ENCODE data around the gene ZSWIM8. TPM values are rescaled to one million over a fixed set of nuclear protein-coding genes. Genes with fewer than 3 reads are reported as not detected.

The ZSWIM8 gene
- total RNA-seq, 1 experiment from 2014 or later, result 49.5 TPM

- Histone ChIP-seq H3K36me3 (ENCODE audit: insufficient read depth, low read length) (peaks cover 26% of the 10 kb centered on the region), H3K4me2 (ENCODE audit: low read depth, low read length, poor library complexity, severe bottlenecking) (peak overlapping the region; percentile 50)
Observed at GRCh38 chr10:73848821-73849489, 63.5 kb downstream of the ZSWIM8 start.

DNA sequence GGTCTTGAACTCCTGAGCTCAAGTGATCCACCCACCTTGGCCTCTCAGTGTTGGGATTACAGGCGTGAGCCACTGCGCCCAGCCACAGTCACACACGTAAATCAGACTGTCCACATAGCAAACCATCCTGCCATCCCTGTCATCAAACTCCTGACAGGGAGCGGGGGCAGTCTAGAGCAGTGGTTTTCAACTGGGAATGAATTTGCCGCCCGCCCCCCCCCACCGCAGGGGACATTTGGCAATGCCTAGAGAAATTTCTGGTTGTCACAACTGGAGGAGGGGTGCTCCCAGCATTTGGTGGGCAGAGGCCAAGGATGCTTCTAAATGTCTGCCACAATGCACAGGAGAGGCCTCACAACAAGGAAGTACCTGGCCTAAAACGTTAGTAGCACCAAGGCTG is 64.8 kb downstream of the ZSWIM8 start:
- no peak overlapping the region for H2AFZ ChIP-seq (ENCODE audit: low read length)
- H4K20me1 ChIP-seq (ENCODE audit: insufficient read depth, low read depth, low read length), result no peaks in the 10 kb centered on the region
- peaks cover 8% of the 10 kb centered on the region; the same call in 1 of the 2 replicates for H3K79me2 ChIP-seq (ENCODE audit: low read length)
- no peak overlapping the region for H3K9ac ChIP-seq (ENCODE audit: low read length)
- H3K27me3 ChIP-seq (ENCODE audit: low read length), result no peaks in the 10 kb centered on the region
- H3K4me2 ChIP-seq (ENCODE audit: low read depth, low read length, poor library complexity, severe bottlenecking), result no peak overlapping the region
- H3K36me3 ChIP-seq (ENCODE audit: insufficient read depth, low read length), result peaks cover 26% of the 10 kb centered on the region
- DNase-seq, result no peak
- no peak overlapping the region for H3K27ac ChIP-seq (ENCODE audit: low read length)
- no peaks in the 10 kb centered on the region for H3K9me3 ChIP-seq (ENCODE audit: low read length)
- peaks cover 8% of the 10 kb centered on the region for H3K4me1 ChIP-seq (ENCODE audit: low read length)
- H3K9me2 ChIP-seq (replicated peaks; ENCODE audit: insufficient read depth, low read length), result no peaks in the 10 kb centered on the region
- no peak overlapping the region for H3K4me3 ChIP-seq (ENCODE audit: low read length)

More at GRCh38 chr10:73848821-73849489, 63.5 kb downstream of the ZSWIM8 start:
- H3K9ac ChIP-seq (ENCODE audit: low read length), result peak overlapping the region; percentile 28
- peaks cover 8% of the 10 kb centered on the region for H3K4me1 ChIP-seq (ENCODE audit: low read length)
- no peaks in the 10 kb centered on the region for H3K9me2 ChIP-seq (replicated peaks; ENCODE audit: insufficient read depth, low read length)
- no peaks in the 10 kb centered on the region for H3K27me3 ChIP-seq (ENCODE audit: low read length)
- no peak overlapping the region for H2AFZ ChIP-seq (ENCODE audit: low read length)
- no peaks in the 10 kb centered on the region for H3K9me3 ChIP-seq (ENCODE audit: low read length)
- peak overlapping the region; percentile 60 for H3K27ac ChIP-seq (ENCODE audit: low read length)
- DNase-seq, result peak; percentile 96
- H3K4me3 ChIP-seq (ENCODE audit: low read length), result no peak overlapping the region; the same call in 1 of the 2 replicates
- peaks cover 3% of the 10 kb centered on the region; the same call in 1 of the 2 replicates for H3K79me2 ChIP-seq (ENCODE audit: low read length)
- H4K20me1 ChIP-seq (ENCODE audit: insufficient read depth, low read depth, low read length), result no peaks in the 10 kb centered on the region

- no peak for DNase-seq
- Histone ChIP-seq H2AFZ (ENCODE audit: low read length) (no peak overlapping the region), H3K4me3 (ENCODE audit: low read length) (no peak overlapping the region), H3K36me3 (ENCODE audit: insufficient read depth, low read length) (peaks cover 26% of the 10 kb centered on the region), H3K9ac (ENCODE audit: low read length) (no peak overlapping the region), H3K4me1 (ENCODE audit: low read length) (peaks cover 8% of the 10 kb centered on the region), H4K20me1 (ENCODE audit: insufficient read depth, low read depth, low read length) (no peaks in the 10 kb centered on the region), H3K27ac (ENCODE audit: low read length) (no peak overlapping the region), H3K4me2 (ENCODE audit: low read depth, low read length, poor library complexity, severe bottlenecking) (no peak overlapping the region), H3K79me2 (ENCODE audit: low read length) (peaks cover 10% of the 10 kb centered on the region), H3K27me3 (ENCODE audit: low read length) (no peaks in the 10 kb centered on the region), H3K9me3 (ENCODE audit: low read length) (no peaks in the 10 kb centered on the region), H3K9me2 (replicated peaks; ENCODE audit: insufficient read depth, low read length) (no peaks in the 10 kb centered on the region)
Observed at GRCh38 chr10:73850863-73851461, 65.6 kb downstream of the ZSWIM8 start.

Small RNAs within 50 kb of the gene (small RNA-seq; reads per million reads assigned to genes)
- gene AC022400.4 (not detected), gene AC022400.9 (not detected), gene ZSWIM8-AS1 (not detected)

Other genes with a start within 250 kb of the ZSWIM8 start
- 8.2 and 10.7 TPM in 2 replicates for gene USP54, start 194.3 kb upstream of the ZSWIM8 start, total RNA-seq (2014; rRNA removed; shearing (Covaris generic); ENCODE audit: low replicate concordance)
- gene MYOZ1, start 144.1 kb upstream of the ZSWIM8 start, total RNA-seq (2014; rRNA removed; shearing (Covaris generic); ENCODE audit: low replicate concordance), result not detected in 2 replicates
- gene SYNPO2L, start 129.6 kb upstream of the ZSWIM8 start, total RNA-seq (2014; rRNA removed; shearing (Covaris generic); ENCODE audit: low replicate concordance), result not detected in 2 replicates
- 6.7 and 8.1 TPM in 2 replicates for gene AGAP5, start 87.5 kb upstream of the ZSWIM8 start, total RNA-seq (2014; rRNA removed; shearing (Covaris generic); ENCODE audit: low replicate concordance)
- gene SEC24C, start 41.2 kb upstream of the ZSWIM8 start, total RNA-seq (2014; rRNA removed; shearing (Covaris generic); ENCODE audit: low replicate concordance), result 50.6 and 84.6 TPM in 2 replicates
- 39.0 and 57.5 TPM in 2 replicates for gene CHCHD1, start 3.6 kb upstream of the ZSWIM8 start, total RNA-seq (2014; rRNA removed; shearing (Covaris generic); ENCODE audit: low replicate concordance)
- 38.2 and 47.0 TPM in 2 replicates for gene NDST2, start 26.0 kb downstream of the ZSWIM8 start, total RNA-seq (2014; rRNA removed; shearing (Covaris generic); ENCODE audit: low replicate concordance)
- gene CAMK2G, start 88.9 kb downstream of the ZSWIM8 start, total RNA-seq (2014; rRNA removed; shearing (Covaris generic); ENCODE audit: low replicate concordance), result 28.2 and 33.5 TPM in 2 replicates
- gene PLAU, start 125.5 kb downstream of the ZSWIM8 start, total RNA-seq (2014; rRNA removed; shearing (Covaris generic); ENCODE audit: low replicate concordance), result 3.2 and 6.3 TPM in 2 replicates
- gene VCL, start 212.5 kb downstream of the ZSWIM8 start, total RNA-seq (2014; rRNA removed; shearing (Covaris generic); ENCODE audit: low replicate concordance), result 37.6 and 50.5 TPM in 2 replicates

All from Karpas-422 (cell line).